Islet precursor cell (in vitro differentiated cells): ENCODE data around the gene SDHAF1.
A peak's percentile ranks its signal among the peaks of the same experiment; 100 is the strongest.
"Not testable (repeated sequence)": the region's sequence is repeated elsewhere in the genome, so short reads cannot be mapped to it uniquely, and the experiment has no call there.

Experiments used
- DNase-seq: peaks from one replicate; pipeline ENCODE4 v3.0.0-alpha.2; 2018

The SDHAF1 gene, protein sequence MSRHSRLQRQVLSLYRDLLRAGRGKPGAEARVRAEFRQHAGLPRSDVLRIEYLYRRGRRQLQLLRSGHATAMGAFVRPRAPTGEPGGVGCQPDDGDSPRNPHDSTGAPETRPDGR

DNA sequence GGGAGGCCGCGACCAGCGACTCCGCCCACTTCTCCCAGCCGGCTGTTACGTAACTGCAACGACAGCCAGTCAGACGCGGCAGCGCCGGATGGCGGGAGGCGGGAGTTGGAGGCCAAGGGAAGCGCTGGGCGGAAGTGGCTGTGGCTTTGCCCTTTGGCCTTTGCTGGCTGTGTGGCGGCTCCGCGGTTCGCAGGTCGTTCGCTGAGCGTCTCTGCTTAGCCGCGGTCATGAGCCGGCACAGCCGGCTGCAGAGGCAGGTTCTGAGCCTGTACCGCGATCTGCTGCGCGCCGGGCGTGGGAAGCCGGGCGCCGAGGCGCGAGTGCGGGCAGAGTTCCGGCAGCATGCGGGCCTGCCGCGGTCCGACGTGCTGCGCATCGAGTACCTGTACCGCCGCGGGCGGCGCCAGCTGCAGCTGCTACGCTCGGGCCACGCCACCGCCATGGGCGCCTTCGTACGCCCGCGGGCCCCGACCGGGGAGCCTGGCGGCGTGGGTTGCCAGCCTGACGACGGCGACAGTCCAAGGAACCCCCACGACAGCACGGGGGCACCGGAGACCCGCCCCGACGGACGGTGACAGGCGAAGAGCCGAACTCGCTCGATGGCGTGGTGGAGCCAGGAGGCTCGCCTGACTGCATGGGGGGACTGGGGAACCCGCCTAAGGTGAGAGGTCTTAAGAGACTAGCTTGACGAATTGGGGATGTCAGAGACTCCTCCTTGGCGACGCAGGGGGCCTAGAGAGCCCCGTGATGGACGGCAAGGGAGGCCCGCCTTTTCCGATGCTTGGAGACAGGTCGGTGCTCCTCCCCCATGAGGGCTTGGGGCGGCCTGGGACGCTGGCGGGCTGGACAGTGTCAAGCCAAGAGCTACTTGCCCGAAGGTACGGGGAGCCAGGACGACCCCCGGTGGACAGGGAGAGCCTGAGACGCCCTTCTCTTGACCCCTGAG, at the start of gene SDHAF1:
TSS of gene SDHAF1 (plus strand) at position 141 of the 946 bp plus-strand sequence. CDS start at position 228, 87 bp downstream.
- peak; percentile 97 for DNase-seq

DNA sequence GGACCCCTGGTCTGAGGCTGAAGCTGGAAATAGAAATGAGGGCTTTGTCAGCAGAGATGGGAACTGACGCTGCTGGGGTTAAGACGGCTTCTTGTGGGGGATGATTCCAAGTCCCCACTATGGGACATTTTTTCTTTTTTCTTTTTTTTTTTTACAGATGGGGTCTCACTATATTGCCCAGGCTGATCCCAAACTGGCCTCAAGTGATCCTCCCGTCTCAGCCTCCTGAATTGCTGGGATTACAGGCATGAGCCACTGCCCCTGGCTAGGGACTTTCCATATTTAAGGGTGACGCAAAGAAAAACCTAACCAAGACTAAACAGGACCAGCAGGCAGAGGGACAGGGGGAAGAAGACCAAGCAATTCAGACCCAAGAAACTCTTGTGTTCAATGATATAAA, 48.8 kb upstream of the SDHAF1 start:
- DNase-seq, result no peak

DNA sequence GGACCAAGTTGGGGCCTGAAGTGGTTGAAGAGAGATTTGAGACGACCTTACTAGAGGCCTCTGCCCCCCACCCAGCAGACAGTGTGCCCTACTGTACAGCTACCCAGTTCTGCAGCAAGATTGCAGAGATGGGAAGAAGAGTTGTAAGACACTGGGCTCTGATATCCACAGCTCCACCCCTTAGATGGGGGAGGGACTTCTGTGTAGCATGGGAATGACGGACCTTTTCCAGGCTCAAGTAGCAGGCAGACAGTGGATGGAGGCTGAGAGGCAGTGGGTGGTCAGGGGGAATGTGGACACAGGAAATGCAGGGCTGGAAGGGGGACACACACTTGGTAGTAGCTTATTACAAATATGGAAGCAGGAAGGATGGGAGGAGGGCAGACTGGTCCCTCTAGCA, 45.9 kb upstream of the SDHAF1 start:
- DNase-seq, result no peak

DNA sequence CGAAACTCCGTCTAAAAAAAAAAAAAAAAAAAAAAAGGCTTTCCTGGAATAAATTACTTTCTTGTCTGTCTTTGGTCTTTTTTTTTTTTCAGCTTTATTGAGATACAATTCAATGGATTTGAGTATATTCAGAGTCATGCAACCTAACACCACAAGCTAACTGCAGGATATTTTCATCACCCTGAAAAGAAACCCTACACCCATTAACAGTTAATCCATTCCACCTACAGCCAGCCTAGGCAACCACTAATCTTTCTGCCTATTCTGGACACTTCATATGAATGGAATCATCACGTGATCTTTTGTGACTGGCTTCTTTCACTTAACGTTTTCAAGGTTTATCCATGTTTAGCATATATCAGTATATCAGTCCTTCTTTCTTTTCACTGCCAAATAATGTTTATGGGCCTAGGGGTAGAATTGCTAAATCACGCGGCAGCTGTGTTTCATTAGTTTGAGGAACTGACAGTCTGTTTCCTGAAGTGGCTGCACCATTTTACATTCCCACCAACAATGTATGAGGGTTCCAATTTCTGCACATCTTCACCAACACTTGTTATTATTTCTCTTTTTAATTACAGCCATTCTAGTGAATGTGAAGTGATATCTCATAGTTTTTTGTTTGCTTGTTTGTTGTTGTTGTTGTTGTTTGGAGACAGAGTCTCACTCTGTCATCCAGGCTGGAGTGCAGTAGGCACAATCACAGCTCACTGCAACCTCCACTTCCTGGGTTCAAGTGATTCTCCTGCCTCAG, 38.9 kb upstream of the SDHAF1 start:
- DNase-seq, result no peak

DNA sequence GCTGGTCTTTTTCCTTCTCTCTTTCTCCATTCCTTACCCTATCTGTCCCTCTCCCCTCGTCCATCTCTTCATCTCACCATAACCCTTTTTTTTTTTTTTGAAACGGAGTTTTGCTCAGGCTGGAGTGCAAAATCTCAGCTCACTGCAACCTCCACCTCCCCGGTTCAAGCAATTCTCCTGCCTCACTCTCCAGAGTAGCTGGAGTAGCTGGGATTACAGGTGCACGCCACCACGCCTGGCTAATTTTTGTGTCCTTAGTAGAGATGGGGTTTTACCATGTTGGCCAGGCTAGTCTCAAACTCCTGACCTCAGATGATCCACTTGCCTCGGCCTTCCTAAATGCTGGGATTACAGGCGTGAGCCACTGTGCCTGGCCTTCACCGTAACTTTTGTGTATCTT, 37.6 kb upstream of the SDHAF1 start:
- DNase-seq, result not testable (repeated sequence)

DNA sequence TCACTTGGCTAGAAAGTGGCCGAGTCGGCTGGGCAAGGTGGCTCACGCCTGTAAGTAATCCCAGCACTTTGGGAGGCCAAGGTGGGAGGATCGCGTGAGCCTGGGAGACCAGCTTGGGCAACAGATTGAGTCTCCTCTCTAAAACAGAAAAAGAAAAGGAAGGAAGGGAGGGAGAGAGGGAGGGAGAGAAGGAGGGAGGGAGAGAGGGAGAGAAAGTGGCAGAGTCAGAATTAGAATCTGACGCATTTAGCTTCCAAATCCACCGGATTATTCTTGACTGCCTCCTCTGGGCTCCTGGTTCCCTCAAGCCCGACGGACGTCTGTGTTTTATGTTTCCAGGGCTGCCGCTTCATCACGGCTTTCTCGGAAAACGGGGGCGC, 36.3 kb upstream of the SDHAF1 start:
- DNase-seq, result no peak

DNA sequence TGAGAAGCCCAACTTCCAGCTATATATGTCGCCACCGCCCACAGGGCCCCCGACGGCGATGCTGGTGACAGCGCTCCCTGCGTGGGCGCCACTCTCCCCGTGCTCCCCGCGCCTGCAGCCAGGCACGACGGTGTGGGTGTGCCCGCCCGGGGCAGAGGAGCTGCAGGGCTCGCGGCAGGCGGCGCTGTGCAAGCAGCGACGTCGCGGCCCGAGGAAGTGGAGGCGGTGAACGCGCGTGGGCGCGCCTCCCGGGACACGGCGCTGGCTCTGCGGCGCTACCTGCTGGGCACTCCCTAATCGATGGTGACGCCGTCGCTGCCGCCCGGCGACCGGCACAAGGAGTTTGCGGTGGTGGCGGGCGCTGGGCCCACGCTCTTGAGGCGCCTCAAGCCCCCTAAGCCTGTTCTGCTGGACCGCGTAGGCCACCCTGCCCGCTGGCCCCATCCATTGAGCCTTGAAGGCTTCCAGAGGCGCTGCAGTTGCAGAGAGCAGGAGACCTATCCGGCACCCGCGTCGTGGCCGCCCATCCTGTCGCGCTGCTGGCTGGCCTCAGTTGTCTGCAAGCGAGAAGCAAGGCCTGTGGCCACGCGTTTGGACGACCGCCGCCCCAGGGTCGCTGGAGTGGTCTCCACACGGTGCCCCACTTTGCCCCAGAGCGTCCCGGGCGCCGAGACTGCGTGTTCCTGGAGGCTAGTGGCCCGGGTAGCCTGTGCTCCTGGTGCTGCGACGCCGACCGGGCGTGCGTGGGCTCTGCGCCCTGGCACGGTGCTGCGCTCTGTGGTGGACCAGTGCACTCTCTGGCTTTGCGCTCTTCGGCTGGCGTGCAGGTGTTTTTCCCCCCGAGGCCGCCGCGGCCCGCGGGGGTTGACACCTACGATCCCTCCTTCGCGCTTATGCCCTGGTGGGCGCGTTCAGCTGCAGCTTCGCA, 35.7 kb upstream of the SDHAF1 start:
- no peak for DNase-seq

DNA sequence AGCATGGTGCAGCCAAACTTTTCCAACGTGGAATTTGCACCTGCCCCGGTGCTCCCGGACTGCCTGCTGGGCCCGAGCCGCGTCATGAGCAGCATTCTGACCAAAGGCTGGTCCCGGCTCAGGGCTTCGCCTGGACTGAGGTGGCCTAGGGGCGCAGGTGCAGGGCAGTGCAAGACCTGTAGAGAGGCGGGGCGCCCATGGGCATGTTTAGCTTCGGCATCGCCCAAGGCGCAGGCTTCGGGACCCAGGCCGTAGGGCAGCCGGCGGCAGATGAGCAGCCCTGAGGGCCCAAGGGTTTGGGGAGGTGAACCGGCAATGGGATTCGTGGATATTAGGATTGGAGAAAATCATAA, 35.0 kb upstream of the SDHAF1 start:
- no peak for DNase-seq

DNA sequence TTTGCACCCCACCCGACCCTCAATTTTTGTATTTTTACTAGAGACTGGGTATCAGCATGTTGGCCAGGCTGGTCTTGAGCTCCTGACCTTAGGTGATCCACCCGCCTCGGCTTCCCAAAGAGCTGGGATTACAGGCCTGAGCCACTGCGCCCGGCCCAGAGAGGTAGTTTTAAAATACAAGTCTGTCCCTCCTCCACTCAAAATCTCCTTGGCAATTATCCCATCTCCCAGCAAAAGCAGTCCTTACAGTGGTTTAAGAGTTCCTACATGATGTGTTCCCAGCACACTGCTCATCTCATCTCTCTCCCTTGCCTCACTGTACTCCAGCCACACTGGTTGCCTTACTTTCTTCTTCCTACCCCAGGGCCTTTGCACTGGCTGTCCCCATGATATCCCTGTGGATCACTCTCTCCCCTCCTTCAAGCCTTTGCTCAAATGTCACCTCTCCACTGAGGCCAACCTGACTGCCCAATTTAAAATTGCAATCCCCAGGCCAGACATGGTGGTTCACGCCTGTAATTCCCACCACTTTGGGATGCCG, 34.5 kb upstream of the SDHAF1 start:
- no peak for DNase-seq

DNA sequence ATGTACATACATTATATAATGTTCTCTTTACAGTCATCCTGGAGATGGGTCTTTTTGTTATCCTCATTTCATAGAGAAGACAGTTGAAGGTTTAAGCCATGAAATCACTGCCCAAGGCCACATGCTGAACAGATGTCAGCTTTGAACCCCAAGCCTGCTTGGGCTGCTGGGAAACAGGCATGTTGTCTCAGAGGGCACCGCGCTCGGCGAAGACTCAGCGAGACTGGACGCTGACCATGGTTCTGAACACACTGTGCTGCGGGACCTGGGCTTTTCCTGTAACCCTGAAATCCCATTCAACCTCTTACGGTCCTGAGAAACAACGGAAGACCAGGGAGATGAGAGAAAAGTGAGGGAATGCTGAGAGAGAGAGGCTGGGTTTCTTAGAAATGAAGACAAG, 31.5 kb upstream of the SDHAF1 start:
- peak; percentile 85 for DNase-seq

DNA sequence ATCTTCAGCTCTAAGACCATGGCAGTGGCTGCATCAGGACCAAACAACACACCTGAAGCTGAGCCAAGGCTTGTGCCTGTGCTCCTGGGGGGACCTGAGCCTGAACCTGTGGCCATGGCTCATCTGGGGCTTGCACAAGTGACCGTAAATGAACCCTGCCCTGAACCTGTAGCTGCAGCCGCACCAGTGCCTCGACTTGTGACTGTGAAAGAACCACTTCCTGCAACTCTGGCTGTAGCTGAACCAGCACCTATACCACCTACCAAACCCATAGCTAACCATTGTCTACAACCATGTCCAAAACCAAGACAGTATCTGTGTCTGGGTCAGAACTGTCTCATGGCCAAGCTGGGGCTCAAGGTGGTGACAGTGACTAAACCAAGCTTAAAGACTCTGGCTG, 28.2 kb upstream of the SDHAF1 start:
- DNase-seq, result no peak

DNA sequence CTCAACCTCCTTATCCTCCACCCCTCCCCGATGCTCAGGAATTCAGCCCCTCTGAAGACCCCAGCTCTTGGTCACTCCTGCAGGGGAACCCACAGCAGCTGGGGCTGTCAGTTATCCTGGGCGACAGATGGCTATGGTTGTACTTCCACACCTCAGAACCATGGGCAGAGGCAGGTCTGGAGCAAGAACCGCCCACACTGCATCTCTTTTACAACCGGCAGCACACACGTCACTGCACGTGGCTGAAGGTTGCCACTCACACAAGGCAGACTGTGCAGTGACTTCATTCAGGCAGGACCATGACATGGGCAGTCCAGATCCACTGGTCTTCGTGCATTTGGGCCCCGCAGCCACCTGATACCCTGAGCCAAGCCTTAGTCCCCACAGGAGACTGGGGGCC, 21.5 kb upstream of the SDHAF1 start:
- no peak for DNase-seq

DNA sequence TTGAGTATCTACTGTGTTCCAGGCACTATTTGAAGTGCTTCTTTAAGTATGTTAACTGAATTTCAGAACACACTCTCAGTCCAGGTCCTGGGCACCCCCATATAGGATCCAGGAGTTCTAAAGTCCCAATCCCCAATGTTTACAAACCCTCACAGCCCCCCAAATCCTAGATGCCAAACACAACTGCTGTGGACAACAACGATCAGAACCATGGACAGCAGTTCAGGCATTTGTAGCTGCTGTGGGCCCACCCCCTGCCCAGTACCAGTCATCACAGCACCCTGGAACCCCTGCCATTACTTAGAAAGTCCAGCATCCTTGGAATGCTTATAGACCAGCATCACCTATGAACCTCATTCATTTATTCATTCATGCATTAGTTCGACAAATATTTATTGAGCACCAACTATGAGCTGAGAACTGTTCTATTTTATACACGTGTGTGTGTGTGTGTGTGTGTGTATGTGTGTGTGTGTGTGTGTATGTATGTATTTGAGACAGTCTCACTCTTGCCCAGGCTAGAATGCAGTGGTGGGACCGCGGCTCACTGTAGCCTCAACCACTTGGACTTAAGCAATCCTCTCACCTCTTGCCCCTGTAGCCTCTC, 19.3 kb upstream of the SDHAF1 start:
- DNase-seq, result peak; percentile 68

DNA sequence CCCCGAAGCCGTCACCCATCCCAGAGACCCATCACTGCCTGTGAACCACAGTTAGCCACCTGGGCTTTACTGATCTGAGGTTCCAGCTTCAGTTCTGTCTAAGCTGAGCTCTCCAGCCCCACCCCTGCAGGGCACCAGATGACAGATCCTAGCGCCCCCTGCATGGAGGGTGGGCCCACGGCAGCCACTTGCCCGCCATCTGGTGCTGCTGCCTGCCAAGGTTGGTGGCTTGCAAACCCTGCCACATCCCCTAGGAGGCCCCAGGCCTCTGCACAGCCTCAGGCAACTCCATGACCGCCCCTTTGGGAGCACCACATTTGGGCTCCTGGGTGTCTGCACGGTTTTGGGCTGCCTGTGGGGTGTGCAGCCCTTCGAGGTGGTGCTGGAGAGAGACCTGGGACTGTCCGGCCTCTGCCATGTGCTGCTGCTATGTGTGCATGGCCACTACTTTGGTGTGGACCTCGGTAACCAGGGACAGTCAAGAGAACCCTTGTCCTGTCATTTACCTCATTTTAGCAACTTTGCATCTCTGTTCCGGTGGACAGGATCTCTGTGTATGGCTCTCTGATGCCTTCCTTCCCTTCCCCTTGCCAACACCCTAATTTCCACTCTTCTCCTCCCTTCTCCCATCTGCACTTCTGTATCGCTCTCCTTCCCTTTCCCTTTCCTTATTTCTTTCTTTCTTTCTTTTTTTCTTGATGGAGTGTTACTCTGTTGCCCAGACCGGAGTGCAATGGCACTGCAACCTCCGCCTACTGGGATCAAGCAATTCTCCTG, 17.4 kb upstream of the SDHAF1 start:
- peak; percentile 65 for DNase-seq

DNA sequence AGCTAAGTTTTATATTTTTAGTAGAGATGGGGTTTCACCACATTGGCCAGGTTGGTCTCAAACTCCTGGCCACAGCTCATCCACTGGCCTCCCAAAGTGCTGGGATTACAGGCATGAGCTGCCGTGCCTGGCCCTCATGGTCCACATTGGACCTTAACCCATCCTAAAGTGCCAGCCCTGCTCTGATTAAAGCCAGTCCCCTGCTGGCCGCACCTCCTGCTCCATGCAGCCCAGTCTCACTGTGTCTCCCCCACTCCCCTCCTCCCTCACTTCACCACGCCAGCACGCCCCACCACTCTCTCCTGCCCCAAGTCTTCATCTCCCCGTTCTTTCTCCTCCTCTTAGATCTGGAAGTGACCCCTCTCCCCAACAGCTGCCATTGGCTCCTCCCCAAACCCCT, 16.7 kb upstream of the SDHAF1 start:
- DNase-seq, result no peak

DNA sequence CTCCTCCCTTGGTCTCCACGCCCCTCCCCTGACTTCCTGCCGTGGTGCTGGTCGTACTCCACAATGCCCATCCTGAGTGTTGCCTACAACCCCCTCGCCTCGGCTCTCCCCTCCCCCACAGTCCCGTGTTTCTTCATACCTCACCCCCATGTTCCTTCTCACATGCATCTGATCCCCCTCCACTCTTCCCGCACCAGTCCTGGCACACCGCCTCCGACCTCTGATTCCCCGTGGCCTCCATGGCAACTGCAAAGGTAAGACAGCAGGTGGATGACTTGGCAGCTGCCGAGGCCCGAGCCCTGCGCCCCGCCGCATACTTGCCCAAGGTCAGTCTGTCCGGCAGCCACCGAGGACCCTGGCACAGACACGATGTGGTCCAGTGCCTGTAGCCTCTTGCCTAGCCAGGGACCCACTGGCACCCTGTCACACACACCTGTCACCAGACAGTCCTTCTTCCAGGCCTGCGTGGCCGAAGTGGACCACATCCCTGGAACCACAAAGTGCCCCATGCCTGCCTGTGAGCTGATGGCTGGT, 16.1 kb upstream of the SDHAF1 start:
- DNase-seq, result no peak

DNA sequence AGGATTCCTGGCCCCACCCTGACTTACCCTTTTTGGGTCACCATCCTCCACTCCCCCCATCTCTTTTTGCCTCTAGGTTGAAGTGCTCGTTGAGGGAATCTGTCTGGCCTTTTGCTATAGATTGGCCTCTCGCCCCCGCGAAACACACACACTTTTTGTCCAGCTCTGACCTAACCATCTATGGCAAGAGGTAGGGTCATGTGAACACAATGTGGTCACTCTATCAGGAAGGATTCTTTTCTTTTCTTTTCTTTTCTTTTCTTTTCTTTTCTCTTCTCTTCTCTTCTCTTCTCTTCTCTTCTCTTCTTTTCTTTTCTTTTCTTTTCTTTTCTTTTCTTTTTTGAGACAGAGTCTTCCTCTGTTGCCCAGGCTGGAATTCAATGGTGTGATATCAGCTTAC, 14.0 kb upstream of the SDHAF1 start:
- DNase-seq, result not testable (repeated sequence)

DNA sequence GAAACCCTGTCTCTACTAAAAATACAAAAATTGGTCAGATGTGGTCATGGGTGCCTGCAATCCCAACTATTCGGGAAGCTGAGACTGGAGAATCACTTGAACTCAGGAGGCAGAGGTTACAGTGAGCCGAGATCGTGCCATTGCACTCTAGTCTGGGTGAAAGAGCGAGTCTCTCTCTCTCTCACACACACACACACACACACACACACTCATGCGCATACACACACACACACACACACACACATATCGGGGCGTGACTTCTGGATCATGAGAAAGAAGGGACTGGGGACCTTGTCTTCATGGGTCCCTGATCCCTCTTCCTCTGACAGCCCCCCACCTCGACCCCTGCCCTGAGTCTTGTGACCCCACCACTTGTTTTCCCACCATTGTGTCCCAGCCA, 11.8 kb upstream of the SDHAF1 start:
- no peak for DNase-seq

DNA sequence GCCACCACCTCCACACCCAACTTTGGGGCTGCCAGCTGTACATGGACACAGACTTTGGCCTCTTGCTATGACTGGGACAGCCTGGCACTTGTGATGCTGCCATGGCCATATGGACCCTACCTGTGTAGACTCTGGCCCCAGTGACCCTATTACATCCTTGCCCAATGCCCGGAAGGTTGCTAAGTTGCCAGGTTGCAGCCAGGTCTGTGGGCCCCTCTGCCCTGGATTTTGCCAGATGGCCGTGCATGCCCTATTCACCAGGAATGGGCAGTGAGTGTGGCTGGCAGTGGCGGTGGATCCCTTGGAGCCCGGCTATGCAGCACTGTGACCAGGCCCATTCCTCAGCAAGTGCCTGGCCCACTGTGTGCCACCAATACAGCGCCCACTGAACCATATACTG, 8.9 kb upstream of the SDHAF1 start:
- DNase-seq, result no peak

DNA sequence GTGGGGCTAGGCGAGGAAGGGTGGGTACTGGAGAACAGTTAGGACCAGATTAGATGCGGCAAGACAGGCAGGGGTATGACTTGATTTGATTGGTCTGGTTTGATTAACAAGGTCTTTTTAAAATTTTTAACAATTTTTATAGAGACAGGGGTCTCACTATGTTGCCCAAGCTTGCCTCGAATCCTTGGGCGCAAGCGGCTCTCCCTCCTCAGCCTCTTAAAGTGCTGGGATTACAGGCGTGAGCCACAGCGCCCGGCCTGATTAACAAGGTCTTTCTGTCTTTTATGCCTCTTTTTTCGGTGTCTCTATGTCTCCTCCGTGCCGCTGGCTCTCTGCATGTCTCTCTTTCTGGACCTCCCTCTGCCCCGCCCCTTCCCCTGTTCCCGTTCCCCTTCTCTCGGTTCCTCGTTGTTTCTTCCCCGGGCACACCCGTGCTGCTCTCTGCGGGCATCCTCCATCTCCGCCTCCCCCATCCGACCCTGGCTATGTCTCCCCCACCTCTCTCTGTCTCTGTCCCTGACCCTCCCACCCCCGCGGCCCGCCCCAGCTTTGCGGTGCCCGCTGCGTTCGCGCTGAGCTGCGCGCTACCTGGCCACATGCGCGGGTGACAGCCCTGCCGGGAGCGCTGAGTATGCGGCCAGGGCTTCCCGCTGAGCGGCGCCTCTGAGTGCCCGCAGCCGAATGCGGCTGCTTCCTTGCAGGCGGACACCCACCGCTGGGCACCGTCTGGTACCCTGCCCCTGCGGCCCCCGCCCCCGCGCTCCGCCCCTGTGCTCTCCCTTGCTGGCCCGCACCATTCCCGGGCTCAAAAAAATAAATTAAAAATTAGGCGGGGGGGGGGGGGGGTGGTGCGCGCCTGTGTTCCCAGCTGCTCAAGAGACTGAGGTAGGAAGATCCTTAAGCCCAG, 8.1 kb upstream of the SDHAF1 start:
- peak; percentile 79 for DNase-seq
